ENCODE results near the gene ESR2.
"Not testable (repeated sequence)": the region's sequence is repeated elsewhere in the genome, so short reads cannot be mapped to it uniquely, and the experiment has no call there.

ESR2 gene

GRCh38 chr14:64220466-64220865, 73.7 kb downstream of the ESR2 start:
- no peak for DNase-seq (ENCODE audit: low read depth)

GRCh38 chr14:64220056-64220455, 74.1 kb downstream of the ESR2 start:
- no peak for DNase-seq (ENCODE audit: low read depth)

- no peak for DNase-seq (ENCODE audit: low read depth)
These were observed 75.6 kb downstream of the ESR2 start for GRCh38 chr14:64218344-64219240.

DNA sequence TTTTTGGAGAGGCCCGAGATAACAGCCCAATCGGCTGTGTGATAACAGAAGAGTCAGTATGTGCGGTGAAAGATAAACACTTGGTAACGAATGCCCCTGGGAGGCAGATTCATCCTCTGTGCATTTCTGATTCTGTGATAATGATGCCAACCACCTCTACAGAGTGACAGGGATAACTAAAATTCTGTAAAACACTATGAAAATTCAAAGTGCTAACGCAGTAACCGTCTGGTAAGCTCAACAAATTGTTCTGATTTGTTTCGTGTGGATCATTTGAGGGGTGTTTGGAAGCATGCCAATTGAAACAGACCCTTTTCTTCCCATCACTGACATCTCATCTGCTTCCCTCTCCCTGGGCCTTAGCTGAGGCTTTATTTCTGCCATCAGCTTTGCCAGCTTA, 76.3 kb downstream of the ESR2 start:
- no peak for DNase-seq (ENCODE audit: low read depth)

DNA sequence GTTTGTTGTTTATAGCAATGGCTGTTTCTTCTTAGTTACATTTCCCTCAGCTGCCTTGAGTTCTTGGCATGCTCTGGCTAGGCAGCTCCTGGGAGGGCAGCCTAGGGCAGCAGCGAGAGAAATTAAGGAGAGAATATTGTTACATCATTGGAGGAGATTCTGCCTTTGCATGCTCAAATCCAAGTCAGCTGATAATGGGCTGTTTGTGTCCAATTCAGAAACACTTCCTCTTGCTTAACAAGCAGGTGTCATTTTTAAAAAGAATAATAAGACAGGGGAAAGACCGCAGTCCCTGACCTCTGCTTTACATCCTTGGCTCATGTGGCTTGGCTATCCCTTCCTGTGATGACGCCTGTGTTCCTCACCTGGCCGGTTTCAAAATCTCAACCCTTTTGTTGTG, 76.9 kb downstream of the ESR2 start:
- no peak for DNase-seq (ENCODE audit: low read depth)

DNA sequence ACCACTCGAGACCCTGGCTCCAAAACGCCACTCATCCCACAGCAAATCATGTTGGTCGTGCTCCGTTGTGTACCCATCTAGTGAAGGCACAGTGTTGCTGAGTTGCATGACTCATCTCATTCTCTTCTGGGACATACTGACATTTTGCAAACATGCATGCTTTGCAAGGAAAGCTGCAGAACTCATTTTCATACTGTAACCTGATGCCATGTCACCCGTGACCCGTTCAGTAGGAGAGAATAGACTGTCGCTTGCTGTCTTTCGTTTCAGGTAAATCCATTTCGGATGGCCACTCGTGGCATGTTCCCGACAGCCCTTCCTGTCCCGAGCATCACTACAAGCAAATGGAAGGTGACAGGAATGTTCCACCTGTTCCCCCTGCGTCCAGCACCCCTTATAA, 78.2 kb downstream of the ESR2 start:
- DNase-seq (ENCODE audit: low read depth), result no peak

GRCh38 chr14:64215274-64215673, 78.9 kb downstream of the ESR2 start:
- DNase-seq (ENCODE audit: low read depth), result no peak

- DNase-seq (ENCODE audit: low read depth), result no peak
These were observed 80.2 kb downstream of the ESR2 start for GRCh38 chr14:64213853-64214570.

DNA sequence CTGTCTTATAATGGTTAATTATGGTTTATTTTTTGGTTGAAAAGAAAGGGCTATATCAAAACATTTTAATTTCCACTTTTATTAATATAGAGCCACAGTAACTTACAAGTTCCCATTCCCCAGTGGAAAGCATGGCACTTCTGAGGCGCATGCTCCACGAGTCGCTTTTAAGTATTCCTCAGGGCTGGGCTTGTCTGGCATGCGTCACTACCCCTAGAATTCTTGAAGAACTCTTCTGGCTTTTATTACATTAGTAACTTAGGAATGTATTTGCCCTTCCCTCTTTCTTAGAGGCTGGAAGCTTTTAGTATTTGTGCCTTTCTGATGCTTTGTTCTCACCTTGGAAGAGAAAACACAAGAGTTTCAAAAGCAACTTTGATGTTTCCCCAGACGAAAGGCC, 81.1 kb downstream of the ESR2 start:
- DNase-seq (ENCODE audit: low read depth), result no peak

GRCh38 chr14:64212666-64213065, 81.5 kb downstream of the ESR2 start:
- DNase-seq (ENCODE audit: low read depth), result no peak

- DNase-seq (ENCODE audit: low read depth), result not testable (repeated sequence)
These were observed 83.3 kb downstream of the ESR2 start for GRCh38 chr14:64210912-64211311.

DNA sequence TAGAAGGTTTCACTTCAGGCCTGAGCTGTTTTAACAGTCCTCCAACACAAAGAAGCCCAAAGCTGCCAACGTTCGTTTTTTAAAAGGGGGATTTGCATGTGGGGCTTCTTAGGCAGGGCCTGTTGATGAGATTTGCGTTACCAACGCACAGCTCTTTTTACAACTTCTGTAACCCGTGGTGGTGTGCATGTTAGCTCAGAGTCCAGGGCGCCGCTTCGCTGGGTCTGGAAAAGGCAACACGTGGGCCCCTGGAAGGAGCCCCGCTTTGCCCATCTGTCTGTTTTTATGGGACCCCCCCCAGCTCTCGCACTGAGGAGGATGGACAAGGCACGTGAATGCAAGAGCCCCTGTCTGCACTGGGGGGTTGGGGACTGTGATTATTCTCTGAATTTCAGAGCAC, 84.0 kb downstream of the ESR2 start:
- DNase-seq (ENCODE audit: low read depth), result no peak

DNA sequence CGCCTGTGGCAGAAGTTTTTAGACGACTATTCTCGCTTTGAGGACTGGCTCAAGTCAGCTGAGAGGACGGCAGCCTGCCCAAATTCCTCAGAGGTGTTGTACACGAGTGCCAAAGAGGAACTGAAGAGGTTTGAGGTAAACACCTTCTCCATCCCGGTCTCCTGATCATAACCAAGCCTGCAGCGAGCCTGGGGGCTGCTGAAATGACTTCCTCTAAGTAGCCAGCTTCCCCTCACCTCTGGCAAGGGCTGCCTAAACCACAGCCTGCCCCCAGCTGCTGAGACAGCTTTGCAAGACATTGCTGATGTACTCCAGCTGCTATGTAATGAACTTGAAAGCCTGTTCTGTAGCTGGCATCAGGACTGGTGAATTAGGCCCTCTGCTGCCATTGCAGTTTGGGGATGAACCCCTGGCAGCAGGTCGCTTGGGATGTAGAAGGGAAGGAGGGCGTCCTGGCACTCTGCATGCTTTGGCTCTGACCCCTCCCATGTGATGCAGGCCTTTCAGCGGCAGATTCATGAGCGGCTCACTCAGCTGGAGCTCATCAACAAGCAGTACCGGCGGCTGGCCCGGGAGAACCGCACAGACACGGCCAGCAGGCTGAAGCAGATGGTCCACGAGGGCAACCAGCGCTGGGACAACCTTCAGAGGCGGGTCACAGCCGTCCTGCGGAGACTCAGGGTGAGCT, 84.6 kb downstream of the ESR2 start:
- DNase-seq (ENCODE audit: low read depth), result no peak

GRCh38 chr14:64208981-64209380, 85.2 kb downstream of the ESR2 start:
- DNase-seq (ENCODE audit: low read depth), result no peak

GRCh38 chr14:64208261-64208660, 85.9 kb downstream of the ESR2 start:
- no peak for DNase-seq (ENCODE audit: low read depth)

GRCh38 chr14:64203366-64204006, 90.7 kb downstream of the ESR2 start:
- DNase-seq (ENCODE audit: low read depth), result no peak

- no peak for DNase-seq (ENCODE audit: low read depth)
These were observed 91.5 kb downstream of the ESR2 start for GRCh38 chr14:64202716-64203115.

DNA sequence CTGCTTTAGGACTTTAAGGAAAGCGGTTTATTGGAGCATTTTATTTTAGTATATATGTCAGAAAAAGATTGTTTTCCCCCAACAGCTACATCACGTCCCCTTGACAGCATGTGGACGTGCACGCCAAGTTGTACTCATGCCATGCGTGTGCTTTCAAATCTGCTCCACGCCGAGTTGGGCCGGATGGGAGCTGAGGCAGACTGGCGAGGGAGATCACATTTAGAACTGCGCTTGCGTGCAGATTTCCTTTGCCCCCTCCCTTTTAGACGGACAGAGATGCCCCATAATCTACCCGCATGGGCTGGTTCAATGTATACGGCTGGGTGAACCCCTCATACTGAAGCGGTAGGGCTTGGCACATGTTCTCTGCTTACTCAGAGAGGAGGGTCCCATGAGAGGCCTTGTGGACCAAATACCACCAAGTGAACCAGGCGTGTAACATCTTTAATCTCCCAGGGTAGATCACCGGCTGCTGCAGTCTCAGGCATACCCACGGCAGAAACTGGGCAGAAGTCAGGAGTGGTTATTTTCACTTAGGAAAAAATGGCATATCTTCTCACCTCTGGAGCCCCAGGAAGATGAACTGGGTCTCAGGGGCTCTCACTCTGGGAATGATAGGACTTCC, 92.1 kb downstream of the ESR2 start:
- no peak for DNase-seq (ENCODE audit: low read depth)

- DNase-seq (ENCODE audit: low read depth), result no peak
These were observed 92.9 kb downstream of the ESR2 start for GRCh38 chr14:64201296-64201695.

GRCh38 chr14:64200170-64200569, 94.0 kb downstream of the ESR2 start:
- no peak for DNase-seq (ENCODE audit: low read depth)

DNA sequence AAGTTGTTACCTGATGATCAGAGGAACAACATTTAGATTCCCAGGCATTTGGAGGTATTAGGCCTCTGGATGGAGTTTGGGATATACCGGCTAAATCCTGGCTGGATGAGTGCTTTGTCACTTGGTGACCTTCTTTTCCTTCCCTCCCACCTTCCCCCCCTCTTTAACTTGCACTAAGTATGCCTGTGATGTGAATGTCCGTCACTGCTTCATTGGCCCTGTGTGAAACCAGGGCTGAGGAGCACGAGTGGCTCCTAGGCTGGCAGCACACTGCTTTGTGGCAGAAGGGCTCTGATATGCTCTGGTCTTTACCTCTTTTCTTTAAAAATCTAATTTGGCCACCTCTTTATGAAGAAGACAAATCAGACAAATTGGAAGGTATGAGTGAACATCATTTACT, 95.7 kb downstream of the ESR2 start:
- no peak for DNase-seq (ENCODE audit: low read depth)

- DNase-seq (ENCODE audit: low read depth), result no peak
These were observed 96.2 kb downstream of the ESR2 start for GRCh38 chr14:64197996-64198395.

Data from stimulated activated CD8-positive, alpha-beta memory T cell treated with anti-CD3 and anti-CD28 coated beads, Interleukin-15, amount 100 ng/mL, for 24 hours (primary cell).